Measurements from ENCODE around the gene KRTAP10-9. TPM values are rescaled to one million over a fixed set of nuclear protein-coding genes. Genes with fewer than 3 reads are reported as not detected.

KRTAP10-9 gene
- total and polyA plus RNA-seq, 2 of the 8 experiments (the other 6 are each of a cell fraction or from before 2014, with no cell fraction given): not detected

GRCh38 chr21:44667612-44668011, 40.7 kb downstream of the KRTAP10-9 start (continued):
- TF ChIP-seq CTCF (IDR thresholded peaks at IDR 0.05; ENCODE audit: control extremely low read depth in 1 of 3, insufficient read depth in 1 of 3, low read depth in 1 of 3, low read length in 3 of 3) (no peak), GABPA (IDR thresholded peaks at IDR 0.05; ENCODE audit: borderline replicate concordance, insufficient read depth, low read length) (no peak)

Measured in H1 (cell line).